Measurements from ENCODE around the gene ZDHHC24.

ZDHHC24 gene

GRCh38 chr11:66569076-66569475 is 23.2 kb upstream of the ZDHHC24 start (continued):
- no peak for TF ChIP-seq ESRRG (CRISPR knock-in tag; IDR thresholded peaks at IDR 0.05)
- no peak for TF ChIP-seq OSR1 (CRISPR knock-in tag; IDR thresholded peaks at IDR 0.05)
- TF ChIP-seq GLIS3 (CRISPR knock-in tag; IDR thresholded peaks at IDR 0.05) = no peak
- TF ChIP-seq ZFP3 (CRISPR knock-in tag; IDR thresholded peaks at IDR 0.05) = no peak
- TF ChIP-seq POU6F1 (CRISPR knock-in tag; IDR thresholded peaks at IDR 0.05; ENCODE audit: borderline replicate concordance, low read depth) = no peak

GRCh38 chr11:66568124-66568916 is 22.5 kb upstream of the ZDHHC24 start, which contains the start of gene CTSF:
CTSF (minus strand) TSS chr11:66568606; CDS start chr11:66568486, 120 bp downstream.
- peak; percentile 97 for ATAC-seq
- TF ChIP-seq, protein P1, sequence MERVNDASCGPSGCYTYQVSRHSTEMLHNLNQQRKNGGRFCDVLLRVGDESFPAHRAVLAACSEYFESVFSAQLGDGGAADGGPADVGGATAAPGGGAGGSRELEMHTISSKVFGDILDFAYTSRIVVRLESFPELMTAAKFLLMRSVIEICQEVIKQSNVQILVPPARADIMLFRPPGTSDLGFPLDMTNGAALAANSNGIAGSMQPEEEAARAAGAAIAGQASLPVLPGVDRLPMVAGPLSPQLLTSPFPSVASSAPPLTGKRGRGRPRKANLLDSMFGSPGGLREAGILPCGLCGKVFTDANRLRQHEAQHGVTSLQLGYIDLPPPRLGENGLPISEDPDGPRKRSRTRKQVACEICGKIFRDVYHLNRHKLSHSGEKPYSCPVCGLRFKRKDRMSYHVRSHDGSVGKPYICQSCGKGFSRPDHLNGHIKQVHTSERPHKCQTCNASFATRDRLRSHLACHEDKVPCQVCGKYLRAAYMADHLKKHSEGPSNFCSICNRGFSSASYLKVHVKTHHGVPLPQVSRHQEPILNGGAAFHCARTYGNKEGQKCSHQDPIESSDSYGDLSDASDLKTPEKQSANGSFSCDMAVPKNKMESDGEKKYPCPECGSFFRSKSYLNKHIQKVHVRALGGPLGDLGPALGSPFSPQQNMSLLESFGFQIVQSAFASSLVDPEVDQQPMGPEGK (CRISPR knock-in tag; IDR thresholded peaks at IDR 0.05; ENCODE audit: borderline replicate concordance) = no peak
- no peak for TF ChIP-seq TOX (CRISPR knock-in tag; IDR thresholded peaks at IDR 0.05; ENCODE audit: borderline replicate concordance)
- no peak for TF ChIP-seq RARB (CRISPR knock-in tag; IDR thresholded peaks at IDR 0.05)
- TF ChIP-seq, protein P2, sequence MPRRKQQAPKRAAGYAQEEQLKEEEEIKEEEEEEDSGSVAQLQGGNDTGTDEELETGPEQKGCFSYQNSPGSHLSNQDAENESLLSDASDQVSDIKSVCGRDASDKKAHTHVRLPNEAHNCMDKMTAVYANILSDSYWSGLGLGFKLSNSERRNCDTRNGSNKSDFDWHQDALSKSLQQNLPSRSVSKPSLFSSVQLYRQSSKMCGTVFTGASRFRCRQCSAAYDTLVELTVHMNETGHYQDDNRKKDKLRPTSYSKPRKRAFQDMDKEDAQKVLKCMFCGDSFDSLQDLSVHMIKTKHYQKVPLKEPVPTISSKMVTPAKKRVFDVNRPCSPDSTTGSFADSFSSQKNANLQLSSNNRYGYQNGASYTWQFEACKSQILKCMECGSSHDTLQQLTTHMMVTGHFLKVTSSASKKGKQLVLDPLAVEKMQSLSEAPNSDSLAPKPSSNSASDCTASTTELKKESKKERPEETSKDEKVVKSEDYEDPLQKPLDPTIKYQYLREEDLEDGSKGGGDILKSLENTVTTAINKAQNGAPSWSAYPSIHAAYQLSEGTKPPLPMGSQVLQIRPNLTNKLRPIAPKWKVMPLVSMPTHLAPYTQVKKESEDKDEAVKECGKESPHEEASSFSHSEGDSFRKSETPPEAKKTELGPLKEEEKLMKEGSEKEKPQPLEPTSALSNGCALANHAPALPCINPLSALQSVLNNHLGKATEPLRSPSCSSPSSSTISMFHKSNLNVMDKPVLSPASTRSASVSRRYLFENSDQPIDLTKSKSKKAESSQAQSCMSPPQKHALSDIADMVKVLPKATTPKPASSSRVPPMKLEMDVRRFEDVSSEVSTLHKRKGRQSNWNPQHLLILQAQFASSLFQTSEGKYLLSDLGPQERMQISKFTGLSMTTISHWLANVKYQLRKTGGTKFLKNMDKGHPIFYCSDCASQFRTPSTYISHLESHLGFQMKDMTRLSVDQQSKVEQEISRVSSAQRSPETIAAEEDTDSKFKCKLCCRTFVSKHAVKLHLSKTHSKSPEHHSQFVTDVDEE (CRISPR knock-in tag; IDR thresholded peaks at IDR 0.05) = no peak
- no peak for TF ChIP-seq ZNF8 (CRISPR knock-in tag; IDR thresholded peaks at IDR 0.05)
- TF ChIP-seq ZC3H10 (CRISPR knock-in tag; IDR thresholded peaks at IDR 0.05) = no peak
- TF ChIP-seq CSRNP3 (CRISPR knock-in tag; IDR thresholded peaks at IDR 0.05) = no peak
- no peak for TF ChIP-seq ISL1 (CRISPR knock-in tag; IDR thresholded peaks at IDR 0.05)
- no peak for TF ChIP-seq CSDC2 (CRISPR knock-in tag; IDR thresholded peaks at IDR 0.05)
- no peak for TF ChIP-seq ARNTL (CRISPR knock-in tag; IDR thresholded peaks at IDR 0.05; ENCODE audit: borderline replicate concordance, low read depth)
- no peak for TF ChIP-seq TCF4 (CRISPR knock-in tag; IDR thresholded peaks at IDR 0.05; ENCODE audit: borderline replicate concordance)
- TF ChIP-seq ZNF565 (CRISPR knock-in tag; conservative IDR thresholded peaks at IDR 0.05; ENCODE audit: low read depth) = no peak
- TF ChIP-seq ZNF70 (CRISPR knock-in tag; IDR thresholded peaks at IDR 0.05) = no peak
- TF ChIP-seq ZFP3 (CRISPR knock-in tag; IDR thresholded peaks at IDR 0.05) = no peak
- TF ChIP-seq BACH2 (CRISPR knock-in tag; IDR thresholded peaks at IDR 0.05; ENCODE audit: borderline replicate concordance) = no peak
- no peak for TF ChIP-seq SNAI2 (CRISPR knock-in tag; IDR thresholded peaks at IDR 0.05)

DNA sequence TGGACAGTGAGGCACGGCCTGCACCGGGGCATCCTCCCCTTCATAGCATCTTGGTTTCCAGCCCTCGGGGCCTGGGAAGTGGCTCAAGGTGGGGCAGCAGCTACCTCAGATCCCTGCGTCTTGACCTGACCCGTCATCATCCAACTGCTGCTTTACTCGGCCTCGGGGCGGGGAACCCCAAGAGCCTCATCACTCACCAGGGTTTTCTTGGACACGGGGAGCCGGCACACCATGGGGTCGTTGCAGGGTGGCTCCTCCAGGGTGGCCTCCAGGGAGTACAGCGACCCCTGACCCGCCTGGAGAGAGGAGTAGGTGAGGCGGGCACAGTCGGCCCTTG is 21.9 kb upstream of the ZDHHC24 start:
- no peak for TF ChIP-seq ZNF8 (CRISPR knock-in tag; IDR thresholded peaks at IDR 0.05)
- no peak for TF ChIP-seq TCF4 (CRISPR knock-in tag; IDR thresholded peaks at IDR 0.05; ENCODE audit: borderline replicate concordance)
- no peak for TF ChIP-seq ISL1 (CRISPR knock-in tag; IDR thresholded peaks at IDR 0.05)
- TF ChIP-seq PPARA (CRISPR knock-in tag; IDR thresholded peaks at IDR 0.05; ENCODE audit: borderline replicate concordance) = no peak
- TF ChIP-seq CSDC2 (CRISPR knock-in tag; IDR thresholded peaks at IDR 0.05) = no peak
- no peak for TF ChIP-seq CSRNP3 (CRISPR knock-in tag; IDR thresholded peaks at IDR 0.05)
- no peak for TF ChIP-seq ESRRG (CRISPR knock-in tag; IDR thresholded peaks at IDR 0.05)
- no peak for TF ChIP-seq ARNTL (CRISPR knock-in tag; IDR thresholded peaks at IDR 0.05; ENCODE audit: borderline replicate concordance, low read depth)
- TF ChIP-seq SNAI2 (CRISPR knock-in tag; IDR thresholded peaks at IDR 0.05) = no peak
- TF ChIP-seq POU6F1 (CRISPR knock-in tag; IDR thresholded peaks at IDR 0.05; ENCODE audit: borderline replicate concordance, low read depth) = no peak
- no peak for TF ChIP-seq GLIS3 (CRISPR knock-in tag; IDR thresholded peaks at IDR 0.05)
- TF ChIP-seq, protein P2 (CRISPR knock-in tag; IDR thresholded peaks at IDR 0.05) = no peak
- ATAC-seq = no peak

Data from SK-N-SH treated with all-trans-retinoic acid at 6 μM for 48 hours (cell line).